Endodermal cell (in vitro differentiated cells): ENCODE measurements around the gene ZBTB17. TPM values are rescaled to one million over a fixed set of nuclear protein-coding genes. Genes with fewer than 3 reads are reported as not detected.
"Not testable (repeated sequence)": the region's sequence is repeated elsewhere in the genome, so short reads cannot be mapped to it uniquely, and the experiment has no call there.

Experiments used
- DNase-seq: peaks from one replicate; pipeline ENCODE4 v3.0.0-alpha.2; 2017
- H3K27ac ChIP-seq: 2 replicates; pipeline ENCODE4 v1.5.1; 2013; ENCODE audit warnings: mild to moderate bottlenecking, low read depth, low read length, moderate library complexity
- H3K27me3 ChIP-seq: 2 replicates; pipeline ENCODE4 v1.6.1; 2013; ENCODE audit warnings: mild to moderate bottlenecking, low read length, moderate library complexity; ENCODE audit not compliant: insufficient read depth, control insufficient read depth, poor library complexity, severe bottlenecking
- H3K36me3 ChIP-seq: 2 replicates; pipeline ENCODE4 v1.7.0; 2013; ENCODE audit warnings: mild to moderate bottlenecking, low read length, moderate library complexity; ENCODE audit not compliant: control insufficient read depth, insufficient read depth
- H3K4me1 ChIP-seq: one replicate; pipeline ENCODE4 v1.7.0; 2013; ENCODE audit warnings: low read length; ENCODE audit not compliant: control insufficient read depth, insufficient read depth
- H3K4me3 ChIP-seq: 2 replicates; pipeline ENCODE4 v1.5.1; 2013; ENCODE audit warnings: mild to moderate bottlenecking, low read length, moderate library complexity
- H3K9ac ChIP-seq: 2 replicates; pipeline ENCODE4 v1.6.1; 2013; ENCODE audit warnings: mild to moderate bottlenecking, low read length, moderate library complexity; ENCODE audit not compliant: poor library complexity, severe bottlenecking; ENCODE audit errors: extremely low read depth
- H3K9me3 ChIP-seq: 2 replicates; pipeline ENCODE4 v1.6.1; 2013; ENCODE audit warnings: mild to moderate bottlenecking, low read length, moderate library complexity; ENCODE audit not compliant: control insufficient read depth
- H3K27ac Mint-ChIP-seq: 2 replicates; pipeline ENCODE4 v1.8.0; 2020; ENCODE audit warnings: mixed read lengths
- H3K27me3 Mint-ChIP-seq: 2 replicates; pipeline ENCODE4 v1.8.0; 2021; ENCODE audit warnings: mild to moderate bottlenecking, mixed read lengths; ENCODE audit not compliant: insufficient read depth
- H3K36me3 Mint-ChIP-seq: 2 replicates; pipeline ENCODE4 v1.8.0; 2020; ENCODE audit warnings: low read depth, mixed read lengths
- H3K4me1 Mint-ChIP-seq: 2 replicates; pipeline ENCODE4 v1.8.0; 2020; ENCODE audit warnings: mixed read lengths
- H3K4me3 Mint-ChIP-seq: 2 replicates; pipeline ENCODE4 v1.8.0; 2020; ENCODE audit warnings: mild to moderate bottlenecking, moderate library complexity, mixed read lengths
- H3K9me3 Mint-ChIP-seq: 2 replicates; pipeline ENCODE4 v1.8.0; 2020; ENCODE audit warnings: mild to moderate bottlenecking, mixed read lengths
- WGBS, 2 experiments: methylation state at CpG; one replicate each; pipeline versions ENCODE4 v1.1.5 to v1.1.7; 2013; ENCODE audit warnings: missing lambda C conversion rate in 2 of 2, mixed read lengths in 1 of 2; ENCODE audit not compliant: insufficient coverage in 1 of 2, insufficient read length in 1 of 2; 5-methylcytosine and 5-hydroxymethylcytosine counted together
- total RNA-seq, 2 donors: library from RNA; stranded (reverse); fragmentation: NEBNext Ultra II Directional in 1 of 2; extraction: Animal tissue kit (Norgen Biotek cat#: 25700) in 1 of 2; gene quantifications; 2 replicates in 1 of 2; 3 replicates in 1 of 2; pipeline ENCODE4 v1.2.1, GENCODE V29; 2021
- TF ChIP-seq, protein P1 (sequence below): fragments of 200-600 bp; sonication (generic); conservative IDR thresholded peaks from 2 replicates; pipeline ENCODE4 v1.5.0; 2021; ENCODE audit warnings: antibody characterized with exemption, mild to moderate bottlenecking

The ZBTB17 gene
- total RNA-seq, 2 donors from 2014 or later: 28.0 to 31.7 TPM

- Mint-ChIP-seq H3K4me3 (no peak overlapping the region), H3K36me3 (peaks cover 16% of the 10 kb centered on the region), H3K27me3 (no peaks in the 10 kb centered on the region), H3K4me1 (peaks cover 13% of the 10 kb centered on the region), H3K9me3 (no peaks in the 10 kb centered on the region), H3K27ac (peak overlapping the region; percentile 33)
- H3K4me1 ChIP-seq: no peaks in the 10 kb centered on the region
- no peak overlapping the region for H3K4me3 ChIP-seq
- H3K9ac ChIP-seq: no peak overlapping the region
- WGBS, 2 experiments: 90 to 92% methylated on average over 5 to 8 of the region's 8 CpGs
- no peak overlapping the region for H3K27ac ChIP-seq
- DNase-seq: no peak
- H3K9me3 ChIP-seq: no peaks in the 10 kb centered on the region
- H3K27me3 ChIP-seq: no peaks in the 10 kb centered on the region
- TF ChIP-seq, protein P1, sequence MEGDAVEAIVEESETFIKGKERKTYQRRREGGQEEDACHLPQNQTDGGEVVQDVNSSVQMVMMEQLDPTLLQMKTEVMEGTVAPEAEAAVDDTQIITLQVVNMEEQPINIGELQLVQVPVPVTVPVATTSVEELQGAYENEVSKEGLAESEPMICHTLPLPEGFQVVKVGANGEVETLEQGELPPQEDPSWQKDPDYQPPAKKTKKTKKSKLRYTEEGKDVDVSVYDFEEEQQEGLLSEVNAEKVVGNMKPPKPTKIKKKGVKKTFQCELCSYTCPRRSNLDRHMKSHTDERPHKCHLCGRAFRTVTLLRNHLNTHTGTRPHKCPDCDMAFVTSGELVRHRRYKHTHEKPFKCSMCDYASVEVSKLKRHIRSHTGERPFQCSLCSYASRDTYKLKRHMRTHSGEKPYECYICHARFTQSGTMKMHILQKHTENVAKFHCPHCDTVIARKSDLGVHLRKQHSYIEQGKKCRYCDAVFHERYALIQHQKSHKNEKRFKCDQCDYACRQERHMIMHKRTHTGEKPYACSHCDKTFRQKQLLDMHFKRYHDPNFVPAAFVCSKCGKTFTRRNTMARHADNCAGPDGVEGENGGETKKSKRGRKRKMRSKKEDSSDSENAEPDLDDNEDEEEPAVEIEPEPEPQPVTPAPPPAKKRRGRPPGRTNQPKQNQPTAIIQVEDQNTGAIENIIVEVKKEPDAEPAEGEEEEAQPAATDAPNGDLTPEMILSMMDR: no peak
- peaks cover 9% of the 10 kb centered on the region for H3K36me3 ChIP-seq
Observed at GRCh38 chr1:15900662-15901279, 75.1 kb downstream of the ZBTB17 start.

- DNase-seq: no peak
- TF ChIP-seq, protein P1: no peak
- H3K9me3 Mint-ChIP-seq: no peaks in the 10 kb centered on the region
- Histone ChIP-seq H3K4me1 (no peaks in the 10 kb centered on the region), H3K36me3 (peaks cover 15% of the 10 kb centered on the region), H3K9ac (no peak overlapping the region), H3K4me3 (no peak overlapping the region), H3K27me3 (no peaks in the 10 kb centered on the region), H3K27ac (no peak overlapping the region), H3K9me3 (no peaks in the 10 kb centered on the region)
- no peaks in the 10 kb centered on the region for H3K27me3 Mint-ChIP-seq
- peak overlapping the region; percentile 0 for H3K27ac Mint-ChIP-seq
- 94 to 95% methylated on average over 6 to 9 of the region's 9 CpGs for WGBS, 2 experiments
- H3K36me3 Mint-ChIP-seq: peaks cover 20% of the 10 kb centered on the region
- peaks cover 13% of the 10 kb centered on the region for H3K4me1 Mint-ChIP-seq
- H3K4me3 Mint-ChIP-seq: no peak overlapping the region
Observed at GRCh38 chr1:15899266-15899665, 76.6 kb downstream of the ZBTB17 start.

DNA sequence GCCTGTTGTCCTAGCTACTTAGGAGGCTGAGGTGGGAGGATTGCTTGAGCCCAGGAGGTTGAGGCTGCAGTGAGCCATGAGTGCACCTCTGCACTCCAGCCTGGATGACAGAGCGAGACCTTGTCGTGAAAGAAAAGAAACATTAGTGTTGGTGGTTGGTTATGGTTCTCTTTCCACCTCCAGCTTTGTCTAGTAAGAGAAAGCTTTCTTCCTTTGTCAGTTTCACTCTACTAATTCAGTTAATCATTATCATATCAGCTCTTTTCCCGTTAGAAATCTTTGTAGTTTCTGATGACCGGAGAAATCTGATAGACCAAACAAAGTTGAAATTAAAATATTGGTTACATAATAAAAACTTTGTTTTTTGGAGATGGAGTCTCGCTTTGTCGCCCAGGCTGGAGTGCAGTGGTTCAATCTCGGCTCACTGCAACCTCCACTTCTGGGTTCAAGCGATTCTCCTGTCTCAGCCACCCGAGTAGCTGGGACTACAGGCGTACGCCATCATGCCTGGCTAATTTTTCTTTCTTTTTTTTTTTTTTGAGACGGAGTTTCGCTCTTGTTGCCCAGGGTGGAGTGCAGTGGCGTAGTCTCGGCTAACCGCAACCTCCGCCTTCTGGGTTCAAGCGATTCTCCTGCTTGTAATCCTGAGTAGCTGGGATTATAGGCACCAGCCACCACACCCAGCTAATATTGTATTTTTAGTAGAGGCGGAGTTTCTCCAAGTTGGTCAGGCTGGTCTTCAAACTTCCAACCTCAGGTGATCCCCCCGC is 78.9 kb downstream of the ZBTB17 start:
- H3K36me3 ChIP-seq: peaks cover 15% of the 10 kb centered on the region
- H3K27me3 Mint-ChIP-seq, H3K9ac ChIP-seq, H3K4me1 ChIP-seq, H3K4me3 ChIP-seq, H3K27me3 ChIP-seq, H3K4me3 Mint-ChIP-seq, H3K9me3 Mint-ChIP-seq, H3K9me3 ChIP-seq, H3K27ac ChIP-seq, DNase-seq: not testable (repeated sequence)
- Mint-ChIP-seq H3K27ac (peak overlapping the region; percentile 74), H3K36me3 (peaks cover 28% of the 10 kb centered on the region), H3K4me1 (peaks cover 13% of the 10 kb centered on the region)
- 95 to 97% methylated on average over 10 to 20 of the region's 20 CpGs for WGBS, 2 experiments
